NCI-H2227 treated with DMSO at 0.1 percent for 48 hours (cell line): ENCODE results near the gene THSD4.

Source experiments
- DNase-seq: peaks from one replicate; lab custom pipeline; 2025; lab: John Stamatoyannopoulos, UW

Gene THSD4

DNA sequence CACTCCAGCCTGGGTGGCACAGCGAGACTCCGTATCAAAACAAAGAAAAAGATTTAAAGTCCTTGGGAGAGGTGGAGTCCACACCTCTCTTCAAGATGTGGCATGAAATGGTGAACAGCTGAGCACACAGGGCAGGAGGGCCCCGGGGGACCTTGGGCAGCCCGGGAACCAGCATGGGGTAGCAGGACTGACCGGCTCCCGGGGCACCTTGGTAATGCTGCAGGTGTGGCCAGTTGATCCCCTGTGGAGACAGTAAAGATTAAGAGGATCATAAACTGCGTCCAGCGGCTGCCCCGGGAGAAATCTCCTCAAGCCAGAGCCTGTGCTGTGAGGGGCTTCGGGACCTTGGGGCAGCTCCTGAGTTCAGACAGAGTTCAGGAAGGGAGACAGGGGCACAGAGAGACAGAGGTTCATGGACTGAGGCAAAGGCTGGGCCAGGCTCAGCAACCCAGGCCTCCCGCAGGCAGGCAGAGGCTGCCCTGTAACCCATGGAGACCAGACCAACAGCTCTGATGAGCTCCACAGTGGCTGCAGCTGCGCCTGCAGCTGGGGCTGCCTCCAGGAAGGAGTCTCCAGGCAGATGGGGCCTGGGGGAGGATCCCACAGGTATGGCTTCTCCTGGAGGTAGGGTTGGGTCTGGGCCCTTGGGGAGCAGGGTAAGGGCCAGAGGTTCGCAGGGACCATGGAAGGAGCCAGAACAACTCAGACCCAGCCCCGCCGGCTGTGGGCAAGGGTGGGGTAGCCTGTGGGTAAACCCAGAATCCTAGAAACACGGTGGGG lies 695.2 kb downstream of the THSD4 start, which contains the start of gene NR2E3:
Gene NR2E3, plus strand, starts transcription at position 299 of the 780 bp plus-strand sequence. Its CDS starts 190 bp downstream, at position 489.
- DNase-seq, result no peak

DNA sequence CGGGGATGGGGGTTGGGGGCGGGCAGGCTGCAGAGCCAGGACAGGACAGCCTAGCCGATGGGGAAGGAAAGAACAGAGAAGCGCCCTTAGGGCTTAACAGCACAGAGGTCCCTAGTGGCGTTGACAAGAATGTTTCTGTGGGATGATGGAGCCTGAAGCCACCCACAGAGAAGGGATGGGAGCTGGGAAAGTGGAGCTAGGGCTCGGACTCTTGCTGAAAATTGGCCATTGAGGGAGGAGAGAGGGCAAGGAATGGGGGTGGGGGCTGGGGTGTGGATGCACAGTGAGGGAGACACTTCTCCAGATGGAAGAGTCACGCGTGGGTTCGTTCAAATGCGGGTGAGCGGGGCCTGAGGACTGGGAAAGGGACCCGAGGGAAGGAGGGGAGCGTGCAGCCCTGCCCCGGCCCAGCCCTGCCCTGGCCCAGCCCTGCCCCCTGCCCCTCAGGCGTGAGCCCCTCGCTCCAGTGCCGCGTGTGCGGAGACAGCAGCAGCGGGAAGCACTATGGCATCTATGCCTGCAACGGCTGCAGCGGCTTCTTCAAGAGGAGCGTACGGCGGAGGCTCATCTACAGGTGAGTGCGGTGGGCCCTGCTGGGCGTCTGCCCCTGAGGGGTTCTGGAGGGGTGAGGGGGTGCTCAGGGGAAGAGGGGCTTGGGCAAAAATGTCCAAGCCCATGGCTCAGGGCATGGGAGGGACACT lies 695.9 kb downstream of the THSD4 start:
- no peak for DNase-seq

DNA sequence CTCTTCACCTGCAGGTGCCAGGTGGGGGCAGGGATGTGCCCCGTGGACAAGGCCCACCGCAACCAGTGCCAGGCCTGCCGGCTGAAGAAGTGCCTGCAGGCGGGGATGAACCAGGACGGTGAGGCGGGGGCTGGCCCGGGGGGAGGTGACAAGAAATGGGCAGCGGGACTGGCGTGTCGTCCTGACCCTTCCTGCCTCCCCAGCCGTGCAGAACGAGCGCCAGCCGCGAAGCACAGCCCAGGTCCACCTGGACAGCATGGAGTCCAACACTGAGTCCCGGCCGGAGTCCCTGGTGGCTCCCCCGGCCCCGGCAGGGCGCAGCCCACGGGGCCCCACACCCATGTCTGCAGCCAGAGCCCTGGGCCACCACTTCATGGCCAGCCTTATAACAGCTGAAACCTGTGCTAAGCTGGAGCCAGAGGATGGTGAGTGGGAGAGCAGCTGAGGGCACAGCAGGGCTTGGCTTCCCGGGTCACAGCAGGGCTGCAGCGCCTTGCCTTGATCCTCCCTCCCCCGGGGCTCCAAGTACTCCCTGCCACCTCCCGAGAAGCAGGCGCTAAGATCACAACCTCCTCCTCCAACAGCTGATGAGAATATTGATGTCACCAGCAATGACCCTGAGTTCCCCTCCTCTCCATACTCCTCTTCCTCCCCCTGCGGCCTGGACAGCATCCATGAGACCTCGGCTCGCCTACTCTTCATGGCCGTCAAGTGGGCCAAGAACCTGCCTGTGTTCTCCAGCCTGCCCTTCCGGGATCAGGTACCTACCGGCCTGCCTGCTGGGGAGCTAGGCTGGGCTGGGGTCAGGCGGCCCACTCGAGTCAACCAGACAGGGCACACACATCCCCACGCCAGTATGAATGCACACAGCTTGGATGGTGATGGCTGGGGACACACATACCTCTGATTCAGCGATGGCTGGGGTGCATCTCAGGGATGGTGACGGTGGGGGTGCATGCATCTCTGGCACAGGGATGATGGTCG lies 696.8 kb downstream of the THSD4 start:
- no peak for DNase-seq

DNA sequence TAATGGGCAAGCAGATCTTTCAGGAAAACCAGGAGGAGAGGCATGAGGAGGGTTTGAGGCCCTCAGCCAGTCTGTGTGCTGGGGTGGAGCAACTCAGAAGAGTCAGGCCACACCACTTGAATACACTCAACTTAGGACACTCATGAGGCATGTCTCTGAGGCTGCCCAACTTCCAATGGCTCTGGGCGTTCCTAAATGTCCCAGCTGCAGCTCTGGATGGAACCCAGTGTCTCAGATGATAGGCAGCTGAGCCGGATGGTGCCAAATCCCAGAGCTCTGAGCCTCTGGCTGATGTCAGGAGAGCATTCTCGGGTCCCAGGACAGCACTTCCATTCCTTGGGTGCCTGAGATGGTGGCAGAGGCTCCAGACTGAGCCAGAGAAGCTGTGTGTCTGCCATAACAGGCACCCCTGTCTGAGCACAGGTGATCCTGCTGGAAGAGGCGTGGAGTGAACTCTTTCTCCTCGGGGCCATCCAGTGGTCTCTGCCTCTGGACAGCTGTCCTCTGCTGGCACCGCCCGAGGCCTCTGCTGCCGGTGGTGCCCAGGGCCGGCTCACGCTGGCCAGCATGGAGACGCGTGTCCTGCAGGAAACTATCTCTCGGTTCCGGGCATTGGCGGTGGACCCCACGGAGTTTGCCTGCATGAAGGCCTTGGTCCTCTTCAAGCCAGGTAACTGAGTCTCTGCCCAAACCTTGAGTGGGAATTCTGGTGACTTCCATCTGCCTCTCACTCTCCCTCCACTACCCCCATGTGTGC lies 697.9 kb downstream of the THSD4 start:
- DNase-seq, result no peak

DNA sequence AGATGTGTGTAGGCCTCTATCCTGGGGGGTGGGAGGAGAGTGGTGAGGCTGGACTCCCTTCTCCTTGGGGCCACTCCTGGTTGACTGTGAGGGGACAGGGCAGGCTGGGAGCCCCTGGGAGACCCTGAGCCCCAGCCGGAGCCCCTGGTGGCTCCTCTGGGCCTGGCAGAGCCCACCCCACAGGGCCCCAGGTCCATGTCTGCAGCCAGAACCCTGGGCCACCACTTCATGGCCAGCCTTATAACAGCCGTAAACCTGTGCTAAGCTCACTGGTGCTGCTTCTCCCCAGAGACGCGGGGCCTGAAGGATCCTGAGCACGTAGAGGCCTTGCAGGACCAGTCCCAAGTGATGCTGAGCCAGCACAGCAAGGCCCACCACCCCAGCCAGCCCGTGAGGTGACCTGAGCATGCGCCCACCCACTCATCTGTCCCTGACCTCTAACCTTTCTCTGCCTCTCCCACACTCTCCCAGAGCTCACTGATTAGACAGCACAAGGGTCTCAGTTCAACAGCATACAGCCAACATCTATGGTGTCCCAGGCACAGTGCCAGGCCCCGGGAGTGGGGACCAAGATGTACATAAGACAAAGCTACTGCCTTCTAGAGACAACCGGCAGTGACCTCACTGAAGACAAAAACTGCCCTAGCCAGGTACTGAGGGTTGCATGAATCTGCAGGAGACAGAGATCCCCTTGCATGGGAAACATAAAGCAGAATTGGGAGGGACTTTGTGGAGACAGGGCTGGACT lies 698.6 kb downstream of the THSD4 start:
- no peak for DNase-seq

DNA sequence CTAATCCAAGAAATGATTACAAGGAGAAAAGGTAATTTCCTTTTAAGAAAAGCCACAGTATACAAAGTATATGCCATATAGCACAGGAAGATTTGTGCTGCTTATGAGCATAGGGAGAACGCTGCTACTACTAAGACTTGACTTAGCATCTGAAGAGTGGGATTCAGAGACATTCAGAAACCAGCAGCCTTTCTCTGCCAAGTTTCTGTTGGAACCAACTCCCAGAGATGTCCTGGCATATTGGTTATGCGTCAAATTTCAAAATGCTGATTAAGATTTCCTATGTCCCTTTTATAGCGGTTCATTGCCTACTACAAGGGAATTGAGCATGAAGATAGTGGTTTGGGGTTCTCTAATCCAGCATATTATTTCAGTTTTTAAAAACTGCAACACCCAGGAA lies 700.0 kb downstream of the THSD4 start:
- DNase-seq, result no peak

DNA sequence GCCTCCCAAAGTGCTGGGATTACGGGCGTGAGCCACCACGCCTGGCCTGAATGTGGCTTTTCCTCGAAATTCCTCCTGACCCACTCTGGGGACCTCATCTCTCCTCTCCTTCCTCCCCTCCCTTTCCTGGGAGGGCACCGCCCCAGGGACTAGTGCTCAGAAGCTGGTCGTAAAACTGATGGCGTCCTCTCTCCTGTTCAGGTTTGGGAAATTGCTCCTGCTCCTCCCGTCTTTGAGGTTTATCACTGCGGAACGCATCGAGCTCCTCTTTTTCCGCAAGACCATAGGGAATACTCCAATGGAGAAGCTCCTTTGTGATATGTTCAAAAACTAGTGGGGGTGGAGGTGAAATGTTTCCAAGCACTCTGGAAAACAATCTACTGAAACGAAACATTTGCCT lies 702.1 kb downstream of the THSD4 start:
- DNase-seq, result no peak

DNA sequence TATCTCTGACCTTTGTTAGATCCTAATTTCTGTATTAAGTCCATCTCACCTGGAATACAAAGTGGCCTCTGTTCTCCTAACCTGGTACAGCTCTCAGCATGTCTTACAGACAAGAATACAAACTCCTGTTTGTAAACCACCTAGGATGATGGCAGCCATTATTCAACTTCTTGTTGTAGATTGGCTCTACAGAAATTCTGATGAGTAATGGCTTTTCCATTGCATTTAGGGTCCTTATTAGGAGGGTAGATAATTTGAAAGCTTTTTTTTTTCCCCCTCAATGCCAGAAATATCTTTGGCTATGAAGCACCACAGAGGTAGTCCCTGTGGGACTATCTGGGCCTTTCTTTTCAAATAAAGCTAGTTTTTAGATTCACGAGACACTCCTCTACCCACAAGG lies 704.9 kb downstream of the THSD4 start:
- DNase-seq, result no peak

DNA sequence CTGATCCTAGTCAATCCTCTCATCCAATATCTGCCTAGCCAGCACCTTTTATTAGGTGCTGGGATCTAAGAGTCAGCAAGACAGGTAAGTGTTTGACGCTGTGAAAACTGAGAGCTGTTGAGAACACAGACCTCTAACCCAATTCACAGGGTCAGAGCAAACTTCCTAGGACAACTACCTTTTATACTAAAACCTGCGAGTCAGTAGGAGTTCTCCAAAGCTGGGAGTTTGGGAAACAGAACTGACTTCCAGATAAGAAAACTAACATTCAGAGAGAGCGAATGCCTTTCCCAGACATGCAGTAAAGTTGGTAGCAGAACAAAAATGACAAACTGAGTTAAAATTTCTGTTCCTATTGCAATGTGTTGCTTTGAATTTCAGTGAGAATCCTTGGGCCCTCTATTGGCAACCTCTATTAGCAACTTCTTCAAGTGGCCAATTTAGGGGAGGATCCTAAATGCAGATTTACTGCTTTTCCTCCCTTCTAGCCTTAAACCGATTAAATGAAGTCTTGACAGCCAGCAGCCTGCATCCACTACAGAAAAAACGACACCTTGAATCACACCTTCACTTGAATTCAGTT lies 706.4 kb downstream of the THSD4 start:
- DNase-seq, result no peak

DNA sequence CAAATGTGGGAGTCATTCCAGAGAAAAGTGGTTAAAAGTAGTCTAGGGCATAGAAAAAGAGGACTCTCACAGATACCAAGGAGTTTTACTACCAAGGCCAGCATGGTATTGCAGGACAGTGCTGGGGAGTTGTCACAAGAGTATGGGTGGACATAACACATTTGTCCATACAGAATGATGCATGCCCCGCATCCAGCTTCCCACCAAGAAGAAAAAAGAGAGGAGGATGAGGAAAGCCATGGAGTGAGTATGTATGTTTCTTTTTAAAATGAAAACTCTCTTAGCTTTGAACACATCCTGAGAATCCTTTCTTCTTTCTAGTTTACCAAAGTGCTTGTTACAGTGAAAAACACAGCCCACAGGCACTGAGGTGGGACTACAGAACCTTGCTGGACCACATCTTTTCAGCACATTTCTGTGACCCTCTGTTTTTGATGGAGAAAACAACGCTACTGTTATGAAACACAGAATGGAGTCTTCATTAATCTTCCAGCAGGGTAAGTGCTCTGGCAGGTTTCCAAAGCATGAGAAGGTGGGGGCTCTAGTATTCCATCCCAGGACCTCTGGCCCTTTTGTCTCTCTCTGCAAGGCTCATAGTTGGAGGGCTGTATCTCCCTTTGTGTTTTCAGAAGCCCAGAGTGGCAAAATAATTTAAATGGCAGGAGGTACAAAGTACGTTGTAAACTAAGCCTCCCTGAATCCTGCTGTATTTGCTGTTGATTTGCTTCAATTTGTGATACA lies 707.8 kb downstream of the THSD4 start:
- no peak for DNase-seq

DNA sequence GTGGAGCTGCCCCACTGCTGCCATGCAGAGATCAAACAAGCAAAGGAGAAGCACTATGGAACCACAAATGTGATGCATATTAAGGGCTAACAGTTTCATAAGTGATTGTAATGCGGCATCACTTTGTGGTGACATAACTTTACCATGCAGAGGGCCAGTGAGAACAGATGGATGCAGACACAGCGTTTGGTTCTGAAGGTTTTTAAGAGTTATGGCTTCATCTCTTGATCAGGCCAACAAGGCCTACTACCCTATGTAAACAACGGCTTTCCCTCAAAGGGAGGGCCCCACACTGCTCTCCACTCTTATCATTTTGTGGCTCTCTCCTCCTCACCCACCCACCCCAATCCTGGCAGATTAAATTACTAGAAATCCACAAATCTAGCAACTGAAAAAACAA lies 708.5 kb downstream of the THSD4 start:
- no peak for DNase-seq

DNA sequence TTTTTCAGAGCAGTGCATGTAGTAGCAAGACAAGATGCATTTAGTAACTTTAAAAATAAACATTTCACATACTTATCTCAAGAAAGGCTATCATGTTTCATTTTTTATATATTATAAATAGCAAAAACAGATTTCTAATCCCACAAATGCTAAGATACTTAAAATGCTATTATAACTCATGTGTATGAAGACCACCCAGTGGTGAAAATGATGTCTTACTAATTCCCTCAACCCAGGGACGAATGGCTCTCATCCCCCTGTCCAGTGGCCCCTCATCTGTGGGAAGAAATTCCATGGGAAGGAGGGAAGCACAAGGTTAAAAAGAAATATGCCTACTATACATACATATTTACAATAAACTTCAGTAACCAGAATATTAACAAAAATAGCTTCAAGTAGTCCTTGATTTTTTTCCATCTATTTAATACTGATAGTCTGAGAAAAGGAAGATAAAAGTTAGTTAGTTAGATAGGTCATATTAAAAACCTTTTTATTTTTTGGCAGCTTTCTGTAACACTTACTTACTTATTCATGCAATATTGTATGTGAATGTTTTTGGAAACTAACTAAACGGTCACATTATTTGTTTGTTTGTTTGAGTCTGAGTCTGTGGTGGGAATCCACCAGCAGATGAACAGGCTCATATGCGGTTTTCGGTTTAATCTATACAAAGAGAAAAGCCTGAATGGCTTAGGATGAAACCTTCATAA lies 709.9 kb downstream of the THSD4 start:
- DNase-seq, result no peak

DNA sequence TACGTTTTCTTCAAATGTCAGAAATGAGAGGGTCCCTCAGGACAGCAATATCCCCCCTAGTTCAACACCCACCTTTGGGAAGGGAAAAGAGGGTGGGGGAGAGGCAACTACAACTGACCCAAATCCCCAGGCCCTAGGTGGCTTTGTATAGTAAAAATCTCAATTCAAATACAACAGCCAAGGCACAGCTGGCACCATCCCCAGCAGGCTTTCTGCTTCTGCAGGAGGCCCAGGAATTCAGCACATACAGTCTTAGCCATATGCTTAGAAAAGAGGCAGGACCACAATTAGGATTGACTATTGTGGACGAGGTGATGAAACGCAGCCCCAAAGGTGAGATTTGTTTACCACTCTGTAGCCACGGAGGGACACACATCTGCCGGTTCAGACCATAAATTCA lies 710.9 kb downstream of the THSD4 start:
- no peak for DNase-seq

DNA sequence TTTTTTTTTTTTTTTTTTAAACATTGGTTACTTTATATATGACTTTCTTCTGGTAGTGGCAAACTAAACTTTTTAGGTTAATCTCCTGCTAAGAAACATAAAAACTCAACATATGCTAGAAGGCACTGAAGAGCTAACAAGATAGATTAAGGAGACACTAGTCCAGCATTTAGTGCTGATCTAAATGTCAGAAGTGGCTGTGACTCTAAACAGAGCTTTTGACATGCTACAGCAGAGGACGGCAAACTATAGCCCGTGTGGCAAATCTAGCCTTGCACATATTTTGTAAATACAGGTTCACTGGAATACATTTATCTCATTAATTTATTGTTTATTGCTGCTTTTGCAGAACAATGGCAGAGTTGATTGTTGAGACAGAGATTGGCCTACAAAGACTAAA lies 715.7 kb downstream of the THSD4 start:
- DNase-seq, result no peak
